M059J (cell line): Measurements from ENCODE around the gene L3MBTL4. TPM values are rescaled to one million over a fixed set of nuclear protein-coding genes. Genes with fewer than 3 reads are reported as not detected.
"Not testable (repeated sequence)": the region's sequence is repeated elsewhere in the genome, so short reads cannot be mapped to it uniquely, and the experiment has no call there.

Experiments used
- DNase-seq: peaks from one replicate; pipeline ENCODE4 v3.0.0-alpha.2; 2012; ENCODE audit warnings: low read depth
- total RNA-seq: library from RNA; depleted of rRNA; stranded (reverse); fragments of >200 nt; shearing (Covaris generic); gene quantifications from 2 replicates; pipeline ENCODE4 v1.2.3, GENCODE V29; 2014

L3MBTL4 gene
- total RNA-seq, 1 experiment from 2014 or later, result 0.15 TPM

DNA sequence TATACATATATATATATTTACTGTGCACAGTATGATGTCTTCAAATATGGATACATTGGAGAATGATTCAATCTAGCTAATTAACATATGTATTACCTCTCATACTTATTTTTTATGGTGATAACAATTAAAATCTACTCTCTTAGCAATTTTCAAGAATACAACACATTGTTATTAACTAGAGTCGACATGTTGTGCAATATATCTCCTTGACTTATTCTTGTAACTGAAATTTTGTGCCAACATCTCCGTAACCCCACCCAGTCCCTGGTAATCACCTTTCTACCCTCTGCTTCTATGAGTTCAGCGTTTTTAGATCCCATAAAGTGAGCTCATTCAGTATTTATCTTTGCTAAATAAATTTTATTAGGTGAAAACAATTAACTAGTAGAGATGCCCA lies 303.0 kb downstream of the L3MBTL4 start:
- no peak for DNase-seq

DNA sequence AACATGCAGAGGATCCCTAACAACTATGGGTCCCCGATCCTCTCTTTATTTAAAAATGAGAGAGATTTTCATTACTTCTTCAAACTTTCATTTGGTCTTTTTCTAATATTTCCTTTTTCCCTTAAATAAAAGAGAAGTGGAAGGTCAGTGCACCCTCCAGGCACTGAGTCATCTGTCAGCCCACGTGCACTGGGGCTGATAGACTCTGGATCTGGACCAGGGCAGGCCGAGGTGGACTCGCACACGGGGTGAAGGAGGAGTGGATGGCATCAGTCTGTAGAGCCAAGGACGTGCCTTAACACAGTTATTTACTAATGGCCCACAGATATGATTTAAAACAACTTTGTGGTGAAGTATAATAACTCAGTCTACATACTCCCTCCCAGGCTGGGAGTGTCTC lies 305.0 kb downstream of the L3MBTL4 start:
- peak; percentile 27 for DNase-seq

DNA sequence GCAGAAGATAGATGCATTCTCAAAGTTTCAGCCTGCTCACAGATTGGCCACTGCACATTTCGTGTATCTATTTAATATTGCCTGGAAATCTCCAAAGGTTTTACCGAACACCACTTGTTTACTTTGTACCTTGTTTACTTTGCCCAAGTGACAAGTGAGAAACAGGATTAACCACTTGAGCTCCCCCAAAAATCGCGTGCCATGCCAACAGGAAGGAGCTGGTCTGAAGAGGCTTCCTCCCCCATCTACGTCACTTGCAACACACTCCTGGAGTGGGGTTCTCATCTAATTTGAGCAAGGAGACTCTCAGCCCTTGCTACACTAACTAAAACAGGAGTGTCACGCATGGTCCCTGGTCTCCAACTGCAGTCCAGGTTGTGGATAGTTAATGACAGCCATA lies 306.9 kb downstream of the L3MBTL4 start:
- DNase-seq, result no peak

DNA sequence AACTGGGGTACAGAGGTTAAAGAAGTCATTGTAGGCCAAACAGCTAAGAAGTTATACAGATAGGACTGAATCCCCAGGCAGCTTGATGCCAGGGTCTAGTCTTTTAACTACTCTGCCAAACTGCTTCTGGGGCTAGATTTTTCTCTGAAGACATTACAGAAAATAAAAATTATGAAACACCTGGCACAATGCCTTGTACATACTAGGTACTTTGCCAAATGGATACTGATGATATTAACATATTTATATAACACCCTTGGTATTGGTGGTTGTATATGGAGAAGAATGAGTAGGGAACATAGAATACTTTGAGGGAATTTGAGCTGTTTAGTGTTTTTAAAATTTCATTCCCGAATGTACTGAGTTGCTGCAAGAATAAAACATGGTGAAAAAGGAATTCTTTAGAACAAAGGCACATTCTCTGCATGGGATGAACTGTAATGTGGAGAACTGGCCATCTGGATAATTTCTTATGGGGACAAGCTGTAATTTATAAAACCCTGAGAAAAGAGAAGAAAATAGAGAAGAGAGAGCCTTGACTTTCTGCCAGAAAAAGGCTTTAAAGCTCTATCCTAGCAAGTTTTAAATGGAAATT lies 308.5 kb downstream of the L3MBTL4 start:
- no peak for DNase-seq

DNA sequence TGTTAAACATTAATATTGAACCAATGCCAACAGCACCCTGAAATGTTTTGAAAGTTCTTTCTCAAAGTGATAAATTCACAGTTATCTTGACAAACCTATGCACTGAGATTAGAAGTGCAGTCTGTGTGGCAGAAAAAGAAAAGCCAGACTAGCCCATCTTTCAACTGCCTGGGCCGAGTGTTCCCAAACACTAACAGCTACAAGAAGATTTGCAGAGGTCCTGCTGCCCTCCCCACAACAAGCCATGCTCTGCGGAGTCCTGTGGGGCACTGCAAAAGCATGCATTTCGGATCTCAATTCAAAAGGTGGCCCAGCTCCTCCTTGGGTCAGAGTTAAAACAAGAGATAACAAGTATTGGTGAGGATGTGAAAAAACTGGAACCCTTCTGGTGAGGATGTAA lies 311.0 kb downstream of the L3MBTL4 start:
- no peak for DNase-seq

DNA sequence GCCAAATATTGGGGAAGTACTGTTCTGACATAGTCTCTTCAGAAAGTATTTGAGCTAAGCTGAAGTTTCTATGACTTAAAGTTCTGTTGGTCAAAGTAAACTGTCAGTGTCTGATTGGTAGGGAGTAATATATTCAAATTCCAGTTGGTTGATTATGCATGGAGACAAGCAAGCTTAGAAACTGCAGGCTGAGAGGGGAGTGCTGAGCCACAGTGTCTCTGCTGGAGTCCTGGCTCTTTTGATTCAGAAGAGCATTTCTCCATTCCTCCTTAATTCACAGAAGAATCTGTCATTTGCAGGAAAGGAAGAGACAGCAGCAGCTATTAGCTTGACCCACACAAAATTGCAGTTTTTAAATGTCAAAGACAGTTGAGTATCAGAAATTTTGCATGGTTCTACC lies 318.0 kb downstream of the L3MBTL4 start:
- no peak for DNase-seq

DNA sequence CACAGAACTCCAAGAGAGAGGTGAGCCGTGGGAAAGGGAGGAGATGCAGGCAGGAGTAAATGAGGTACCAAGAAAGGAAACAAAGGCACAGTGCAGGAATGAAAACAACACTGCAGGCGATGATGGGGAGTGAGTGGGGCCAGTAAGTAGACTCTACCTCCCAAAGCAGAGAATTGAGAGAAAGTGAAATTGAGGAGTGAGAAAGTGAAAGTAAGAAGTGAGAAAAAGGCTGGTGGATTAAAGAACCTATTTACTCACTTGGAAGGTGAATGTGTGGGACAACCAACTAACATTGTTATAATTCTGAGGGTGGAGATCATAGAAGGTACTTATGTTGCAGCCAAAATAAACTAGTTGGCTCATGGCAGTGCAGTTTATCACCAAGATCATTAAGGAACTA lies 326.3 kb downstream of the L3MBTL4 start:
- DNase-seq, result no peak

DNA sequence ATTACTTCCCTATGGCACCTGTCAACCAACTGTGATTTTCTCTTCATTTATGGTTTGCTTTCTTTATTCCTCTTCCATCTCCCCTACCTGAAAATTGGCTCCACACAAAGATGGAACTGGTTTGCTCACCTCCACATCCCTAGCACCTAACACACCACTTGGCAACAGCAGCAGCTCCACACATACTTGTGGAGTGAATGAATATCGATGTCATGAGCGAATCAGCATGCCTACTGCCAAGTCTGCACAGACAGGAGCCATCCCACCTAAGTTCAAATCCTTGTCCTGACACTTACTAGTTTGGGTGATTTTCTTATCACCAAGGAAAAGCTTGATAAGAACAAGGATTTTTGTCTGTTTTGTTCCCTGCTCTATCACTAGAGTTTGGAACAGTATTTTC lies 328.0 kb downstream of the L3MBTL4 start:
- DNase-seq, result no peak

DNA sequence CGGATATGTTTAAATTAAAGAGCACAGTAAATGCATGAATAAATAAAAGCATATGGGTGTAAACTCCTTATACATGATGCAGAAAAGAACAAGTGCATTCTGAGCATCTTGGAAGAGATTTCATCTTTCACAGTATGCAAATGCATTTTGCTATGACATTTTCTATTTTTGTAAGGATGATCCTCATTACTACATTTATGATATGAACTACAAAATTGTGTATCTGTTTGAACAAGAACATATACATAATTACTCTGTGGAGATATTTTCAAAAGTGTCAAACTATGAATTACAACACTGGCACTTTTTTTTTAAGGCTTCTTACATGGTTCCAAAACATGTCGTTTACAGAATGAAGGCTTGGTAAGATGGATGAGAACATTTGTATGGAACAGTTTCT lies 335.3 kb downstream of the L3MBTL4 start:
- no peak for DNase-seq

DNA sequence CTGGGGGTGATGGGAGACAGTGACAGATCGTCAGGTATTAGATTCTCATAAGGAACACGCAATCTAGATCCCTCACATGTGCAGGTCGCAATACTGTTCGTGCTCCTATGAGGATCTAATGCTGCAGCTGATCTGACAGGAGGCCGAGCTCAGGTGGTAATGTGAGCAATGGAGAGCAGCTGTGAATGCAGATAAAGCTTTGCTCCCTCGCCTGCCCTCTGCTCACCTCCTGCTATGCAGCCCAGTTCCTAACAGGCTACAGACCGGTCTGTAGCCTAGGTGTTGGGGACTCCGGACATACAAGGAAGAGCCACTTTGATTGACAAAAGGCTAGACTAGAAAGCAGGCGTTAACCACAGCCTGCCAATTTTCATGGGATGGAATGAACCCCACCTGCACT lies 335.8 kb downstream of the L3MBTL4 start:
- DNase-seq, result no peak

DNA sequence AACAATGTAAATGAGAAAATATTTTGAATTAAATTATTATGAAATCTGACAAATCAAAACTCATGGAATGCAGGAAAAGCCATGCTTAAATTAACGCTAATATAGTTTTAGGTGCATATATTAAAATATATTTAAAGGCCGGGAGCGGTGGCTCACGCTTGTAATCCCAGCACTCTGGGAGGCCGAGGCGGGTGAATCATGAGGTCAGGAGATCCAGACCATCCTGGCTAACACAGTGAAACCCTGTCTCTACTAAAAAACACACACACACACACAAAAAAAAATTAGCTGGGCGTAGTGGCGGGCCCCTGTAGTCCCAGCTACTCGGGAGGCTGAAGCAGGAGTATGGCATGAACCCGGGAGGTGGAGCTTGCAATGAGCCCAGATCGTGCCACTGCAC lies 342.3 kb downstream of the L3MBTL4 start:
- not testable (repeated sequence) for DNase-seq

DNA sequence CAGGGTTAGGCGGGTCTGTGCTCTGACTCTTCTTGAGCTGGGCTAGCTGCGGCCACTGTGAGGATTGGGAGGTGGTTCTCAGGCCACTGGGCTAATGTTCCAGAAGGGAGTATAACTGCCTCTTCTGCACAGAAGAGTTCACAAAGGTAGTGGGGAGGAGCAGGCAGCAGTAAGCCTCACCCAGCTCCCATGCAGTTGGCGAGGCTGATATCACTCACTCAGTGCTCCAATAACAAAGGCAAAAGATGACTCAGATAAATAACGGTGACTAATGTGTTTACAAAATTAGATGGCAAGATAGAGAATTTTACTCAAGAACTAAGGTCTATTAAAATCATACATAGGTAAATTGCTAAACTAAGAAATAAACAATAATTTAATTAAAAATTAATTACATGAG lies 345.2 kb downstream of the L3MBTL4 start:
- DNase-seq, result peak; percentile 65

DNA sequence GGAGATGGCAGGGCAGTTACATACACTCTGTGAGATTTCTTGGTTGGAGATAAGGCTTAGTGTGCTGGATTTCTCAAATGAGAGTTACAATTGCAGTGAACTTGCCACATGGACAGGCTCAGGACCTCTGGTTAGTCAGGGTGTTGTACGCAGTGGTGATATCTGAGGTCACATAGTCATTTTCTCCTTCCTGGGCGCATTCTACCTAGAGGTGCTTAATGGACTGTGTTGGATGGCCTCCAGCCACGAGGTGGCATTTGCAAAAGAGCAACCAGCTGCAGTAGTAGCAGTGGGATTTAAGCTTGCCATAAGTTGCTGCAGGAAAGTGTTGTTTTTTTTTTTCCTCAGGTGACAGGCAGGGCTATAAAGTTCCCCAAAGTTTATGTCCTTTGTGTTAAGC lies 345.6 kb downstream of the L3MBTL4 start:
- DNase-seq, result peak; percentile 11

DNA sequence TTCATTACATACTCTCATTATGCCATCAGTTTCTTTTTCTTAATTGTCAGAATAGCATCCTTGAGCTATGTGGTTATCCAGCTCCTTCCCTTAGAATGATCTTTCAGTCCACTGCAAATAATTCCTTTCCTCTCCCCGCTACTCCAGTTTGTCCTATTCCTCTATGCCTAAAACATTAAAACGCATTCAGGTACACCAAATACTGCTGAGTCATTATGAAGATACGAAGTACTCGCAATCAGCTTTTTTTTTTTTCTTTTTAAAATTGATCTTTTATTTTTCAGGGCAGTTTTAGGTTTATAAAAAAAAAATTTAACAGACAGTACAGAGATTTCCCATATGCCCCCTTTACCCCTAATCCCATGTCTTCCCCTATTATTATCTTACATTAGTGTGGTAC lies 354.6 kb downstream of the L3MBTL4 start:
- no peak for DNase-seq

DNA sequence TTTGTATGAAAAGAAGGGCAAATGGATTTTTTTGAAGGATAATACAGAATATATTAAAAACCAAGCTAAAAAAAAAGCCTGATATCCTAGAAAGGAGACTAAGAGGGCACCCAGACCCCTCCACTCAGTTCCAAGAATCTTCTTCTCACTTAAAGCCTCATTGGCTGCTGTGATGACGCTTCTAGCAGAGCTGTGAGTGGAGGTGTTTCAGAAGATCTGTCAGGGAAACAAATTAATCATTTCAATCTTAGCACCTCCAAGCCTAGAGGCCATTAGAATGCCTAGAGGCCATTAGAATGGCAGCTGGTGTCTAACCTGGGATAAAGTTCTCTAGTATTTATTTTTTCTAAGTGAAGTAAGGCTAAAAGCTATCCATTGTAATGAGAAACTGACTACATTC lies 355.2 kb downstream of the L3MBTL4 start:
- DNase-seq, result no peak

DNA sequence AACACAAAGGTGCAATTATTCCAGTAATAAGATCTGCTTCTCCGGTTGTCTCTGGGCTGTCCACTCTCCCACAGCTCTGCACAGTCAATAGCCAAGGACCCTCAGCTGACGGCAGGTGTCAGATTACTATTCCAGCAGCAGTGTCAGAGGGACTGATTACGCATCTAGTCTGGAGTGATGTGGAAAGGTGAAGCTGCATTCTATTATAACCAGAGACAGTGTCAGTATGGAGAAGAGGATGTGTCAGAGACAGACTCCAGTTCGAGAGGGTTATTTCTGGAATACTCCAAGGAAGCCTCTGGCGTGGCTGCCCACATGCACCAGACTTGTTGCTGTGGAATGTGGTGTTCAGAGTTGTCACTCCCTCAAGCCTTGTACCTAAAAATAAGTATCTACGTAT lies 355.8 kb downstream of the L3MBTL4 start:
- peak; percentile 66 for DNase-seq

DNA sequence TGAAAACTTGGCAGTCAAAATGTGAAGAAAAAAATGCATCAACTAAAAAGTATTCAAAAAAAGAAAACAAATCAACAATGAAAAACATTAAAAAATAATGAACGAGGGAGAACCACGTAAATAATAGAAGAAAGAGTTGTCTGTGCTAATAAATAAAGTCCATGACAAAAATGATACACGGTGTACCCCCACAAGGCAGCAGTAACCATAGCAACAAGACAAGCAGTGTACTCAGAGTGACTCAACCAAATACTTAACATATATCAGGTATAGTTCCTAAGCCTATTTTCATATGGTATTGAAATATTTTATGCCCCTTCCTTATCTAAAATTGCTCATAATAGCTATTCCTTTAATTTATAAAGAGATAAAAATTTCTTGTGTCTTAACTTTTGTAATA lies 357.1 kb downstream of the L3MBTL4 start:
- DNase-seq, result peak; percentile 45

DNA sequence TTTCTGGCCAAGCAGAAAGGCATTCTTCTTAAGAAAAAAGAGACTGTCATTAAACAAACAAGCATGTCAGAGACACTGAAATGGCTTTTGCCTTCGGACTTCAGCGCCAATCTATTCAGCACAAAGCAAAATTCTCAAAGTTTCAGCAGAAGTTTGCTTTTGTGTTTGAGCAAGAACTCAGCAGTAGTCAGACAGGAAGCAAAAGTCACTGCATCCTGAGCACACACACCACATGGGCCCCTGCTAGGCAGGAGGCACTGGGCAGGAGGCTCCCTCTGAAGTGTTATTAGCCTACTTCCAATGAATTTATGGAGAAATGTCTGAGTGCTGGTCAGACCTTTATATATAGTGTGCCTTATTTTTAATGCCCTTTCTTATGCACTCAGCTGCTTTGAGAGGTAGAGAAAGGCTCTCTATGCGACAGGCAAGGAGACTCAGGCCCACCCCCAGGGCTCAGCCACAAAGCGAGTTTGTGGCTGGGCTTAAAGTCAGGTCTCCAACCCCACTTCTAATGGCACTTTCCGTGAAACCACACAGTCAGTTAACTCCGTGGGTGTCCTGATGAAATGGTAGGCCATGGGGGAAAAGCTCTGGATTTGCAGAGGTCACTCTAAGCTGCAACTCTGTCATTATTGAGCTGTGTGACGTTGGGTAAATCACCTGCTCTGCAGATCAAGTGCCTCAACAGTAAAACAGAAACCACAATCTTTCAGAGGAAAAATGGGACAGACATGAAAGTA lies 358.4 kb downstream of the L3MBTL4 start:
- peak; percentile 73 for DNase-seq

DNA sequence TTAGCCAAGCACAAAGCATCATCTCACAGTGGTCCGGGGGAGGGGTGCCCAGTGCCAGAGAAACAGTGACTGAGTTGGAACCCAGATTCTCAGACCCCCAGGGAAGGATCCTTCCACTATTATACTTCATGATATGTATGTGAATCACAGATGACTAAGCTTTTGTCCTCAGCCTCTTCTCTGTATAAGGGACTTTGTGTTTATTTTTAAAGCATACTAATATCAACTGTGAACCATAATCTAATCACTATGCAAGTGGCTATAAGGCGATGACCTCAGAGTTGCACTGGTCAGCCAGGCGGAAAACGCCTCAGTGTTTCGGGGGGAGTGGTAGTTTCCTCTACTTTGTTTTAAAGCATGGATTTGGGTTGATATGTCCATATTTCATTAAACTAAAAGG lies 359.0 kb downstream of the L3MBTL4 start:
- peak; percentile 82 for DNase-seq

DNA sequence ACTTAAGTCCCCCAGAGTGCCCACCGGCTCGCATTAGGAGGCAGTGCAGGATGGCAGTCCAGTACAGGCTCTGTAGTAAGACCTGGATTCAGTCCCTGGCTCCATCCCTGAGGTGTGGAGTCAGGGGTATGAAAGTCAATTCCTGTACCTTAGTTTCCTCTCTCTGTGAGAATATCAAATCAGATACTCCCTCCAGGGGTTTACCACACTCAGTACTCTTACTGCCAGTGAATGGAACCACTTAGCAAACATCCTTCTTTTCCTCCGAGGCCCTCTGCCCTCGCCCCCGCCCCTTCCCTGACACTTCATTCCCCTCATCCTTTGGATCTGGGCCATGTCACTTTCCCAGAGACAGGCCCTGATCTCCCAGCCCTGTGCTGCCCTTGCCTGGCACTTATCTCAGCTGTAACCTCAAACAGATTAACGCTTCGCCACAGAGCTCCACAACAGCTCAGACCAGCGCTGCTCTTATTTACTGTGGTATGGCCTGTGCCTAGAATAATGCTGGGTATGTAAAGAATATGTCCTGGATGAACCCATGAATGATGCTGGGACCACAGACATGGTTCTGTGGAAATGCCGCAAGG lies 360.4 kb downstream of the L3MBTL4 start:
- peak; percentile 16 for DNase-seq

DNA sequence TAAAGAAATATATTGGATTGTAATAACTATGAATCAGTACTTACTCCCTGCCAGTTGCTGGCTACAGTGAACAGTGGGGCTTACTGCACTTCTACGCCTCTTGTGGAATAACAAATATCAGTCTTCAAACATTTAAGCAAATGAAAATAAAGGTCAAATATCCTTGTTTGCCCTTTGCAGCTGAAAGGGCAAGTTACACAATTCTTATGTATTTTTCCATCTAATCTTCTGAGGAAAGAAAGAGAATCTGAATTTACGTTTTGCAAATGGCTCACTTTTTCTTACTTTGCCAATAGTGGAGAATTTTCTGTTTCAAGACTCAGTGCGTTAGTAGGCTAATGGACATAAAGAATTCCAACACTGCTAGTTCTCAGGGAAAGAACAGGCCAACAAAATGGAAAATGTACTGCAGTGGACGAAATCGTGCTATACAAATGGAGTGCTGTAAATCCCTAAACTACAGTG lies 362.2 kb downstream of the L3MBTL4 start:
- no peak for DNase-seq

DNA sequence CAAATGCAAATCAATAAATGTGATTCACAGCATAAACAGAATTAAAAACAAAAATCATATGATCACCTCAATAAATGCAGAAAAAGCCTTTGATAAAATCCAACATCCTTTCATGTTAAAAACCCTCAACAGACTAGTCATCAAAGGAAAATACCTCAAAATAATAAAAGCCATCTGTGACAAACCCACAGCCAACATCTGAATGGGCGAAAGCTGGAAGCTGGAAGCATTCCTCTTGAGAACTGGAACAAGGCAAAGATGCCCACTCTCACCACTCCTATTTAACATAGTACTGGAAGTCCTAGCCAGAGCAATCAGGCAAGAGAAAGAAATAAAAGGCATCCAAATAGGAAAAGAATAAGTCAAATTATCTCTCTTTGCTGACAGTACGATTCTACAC lies 367.1 kb downstream of the L3MBTL4 start:
- DNase-seq, result not testable (repeated sequence)

DNA sequence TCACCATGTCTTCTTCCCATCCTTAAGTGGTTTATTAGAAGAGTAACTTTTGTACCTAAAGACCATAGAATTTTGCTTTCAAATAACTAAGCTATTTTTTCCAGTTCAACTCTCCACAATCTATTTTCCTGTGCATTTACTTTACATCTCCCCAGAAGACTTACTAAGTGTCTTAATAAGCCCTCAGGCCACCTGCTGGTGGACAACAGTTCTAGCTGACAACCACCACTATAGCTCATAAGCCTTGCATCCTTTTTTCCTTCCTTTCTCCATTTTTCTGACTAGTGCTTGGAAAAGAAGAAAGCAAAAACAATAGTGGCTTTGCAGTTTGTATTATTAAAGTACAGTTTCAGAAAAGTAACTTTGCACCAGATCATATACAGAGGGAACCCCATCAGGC lies 369.9 kb downstream of the L3MBTL4 start:
- no peak for DNase-seq
